Measurements from ENCODE around the gene DYNC1LI1.
A peak's percentile ranks its signal among the peaks of the same experiment; 100 is the strongest.

The DYNC1LI1 gene

DNA sequence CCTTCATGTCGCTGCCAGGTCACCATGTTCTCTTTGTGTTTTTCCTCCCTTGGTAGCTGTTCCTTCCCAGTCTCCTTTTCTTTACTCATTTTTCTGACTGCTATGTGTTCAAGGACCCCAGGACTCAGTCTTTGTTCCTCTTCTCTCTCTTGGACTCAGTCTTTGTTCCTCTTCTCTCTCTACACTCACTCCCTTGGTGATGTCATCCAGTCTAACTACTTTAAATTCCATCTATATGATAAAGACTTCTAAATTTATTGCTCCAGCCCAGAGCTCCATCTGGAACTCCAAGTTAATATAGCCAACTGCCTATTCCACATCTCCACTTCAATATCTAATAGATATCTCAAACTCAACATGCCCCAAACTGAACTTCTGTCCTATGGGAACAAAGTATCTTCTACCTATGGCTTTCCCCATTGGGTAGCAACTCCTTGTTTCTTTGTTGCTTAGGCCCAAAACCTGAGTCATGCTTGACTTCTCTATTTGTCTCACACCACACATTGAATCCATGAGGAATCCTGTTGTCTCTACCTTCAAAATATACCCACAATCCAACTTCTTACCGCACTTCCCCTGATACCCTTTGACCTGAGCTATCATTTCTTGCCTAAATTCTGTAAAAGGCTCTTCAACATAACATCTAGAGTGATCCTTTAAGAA lies 4.9 kb upstream of the DYNC1LI1 start:
- H3K4me3 ChIP-seq (ENCODE audit: low read depth, low read length) = no peak overlapping the region
- TF ChIP-seq, protein P1, sequence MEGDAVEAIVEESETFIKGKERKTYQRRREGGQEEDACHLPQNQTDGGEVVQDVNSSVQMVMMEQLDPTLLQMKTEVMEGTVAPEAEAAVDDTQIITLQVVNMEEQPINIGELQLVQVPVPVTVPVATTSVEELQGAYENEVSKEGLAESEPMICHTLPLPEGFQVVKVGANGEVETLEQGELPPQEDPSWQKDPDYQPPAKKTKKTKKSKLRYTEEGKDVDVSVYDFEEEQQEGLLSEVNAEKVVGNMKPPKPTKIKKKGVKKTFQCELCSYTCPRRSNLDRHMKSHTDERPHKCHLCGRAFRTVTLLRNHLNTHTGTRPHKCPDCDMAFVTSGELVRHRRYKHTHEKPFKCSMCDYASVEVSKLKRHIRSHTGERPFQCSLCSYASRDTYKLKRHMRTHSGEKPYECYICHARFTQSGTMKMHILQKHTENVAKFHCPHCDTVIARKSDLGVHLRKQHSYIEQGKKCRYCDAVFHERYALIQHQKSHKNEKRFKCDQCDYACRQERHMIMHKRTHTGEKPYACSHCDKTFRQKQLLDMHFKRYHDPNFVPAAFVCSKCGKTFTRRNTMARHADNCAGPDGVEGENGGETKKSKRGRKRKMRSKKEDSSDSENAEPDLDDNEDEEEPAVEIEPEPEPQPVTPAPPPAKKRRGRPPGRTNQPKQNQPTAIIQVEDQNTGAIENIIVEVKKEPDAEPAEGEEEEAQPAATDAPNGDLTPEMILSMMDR (IDR thresholded peaks at IDR 0.05; ENCODE audit: insufficient read depth, low read depth, low read length, missing control alignments) = no peak
- no peak for DNase-seq (ENCODE audit: low read depth)

DNA sequence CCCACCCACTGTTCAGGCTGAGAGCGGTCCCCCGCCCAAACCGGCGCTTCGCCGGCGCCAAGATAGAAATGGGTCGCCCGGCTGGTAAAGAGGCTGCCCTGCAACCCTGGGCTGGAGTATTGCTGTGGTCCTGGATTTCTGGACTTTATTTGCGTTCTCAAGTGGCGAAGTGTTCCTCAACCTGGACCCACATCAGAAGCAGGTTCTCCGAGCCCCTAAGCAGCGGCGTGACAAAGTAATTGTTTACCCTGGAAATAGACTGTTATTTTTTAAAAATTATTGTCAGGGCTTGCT lies 481 bp upstream of the DYNC1LI1 start:
- DNase-seq (ENCODE audit: low read depth) = no peak
- peak overlapping the region; percentile 97 for H3K4me3 ChIP-seq (ENCODE audit: low read depth, low read length)
- TF ChIP-seq, protein P1 (IDR thresholded peaks at IDR 0.05; ENCODE audit: insufficient read depth, low read depth, low read length, missing control alignments) = no peak

DNA sequence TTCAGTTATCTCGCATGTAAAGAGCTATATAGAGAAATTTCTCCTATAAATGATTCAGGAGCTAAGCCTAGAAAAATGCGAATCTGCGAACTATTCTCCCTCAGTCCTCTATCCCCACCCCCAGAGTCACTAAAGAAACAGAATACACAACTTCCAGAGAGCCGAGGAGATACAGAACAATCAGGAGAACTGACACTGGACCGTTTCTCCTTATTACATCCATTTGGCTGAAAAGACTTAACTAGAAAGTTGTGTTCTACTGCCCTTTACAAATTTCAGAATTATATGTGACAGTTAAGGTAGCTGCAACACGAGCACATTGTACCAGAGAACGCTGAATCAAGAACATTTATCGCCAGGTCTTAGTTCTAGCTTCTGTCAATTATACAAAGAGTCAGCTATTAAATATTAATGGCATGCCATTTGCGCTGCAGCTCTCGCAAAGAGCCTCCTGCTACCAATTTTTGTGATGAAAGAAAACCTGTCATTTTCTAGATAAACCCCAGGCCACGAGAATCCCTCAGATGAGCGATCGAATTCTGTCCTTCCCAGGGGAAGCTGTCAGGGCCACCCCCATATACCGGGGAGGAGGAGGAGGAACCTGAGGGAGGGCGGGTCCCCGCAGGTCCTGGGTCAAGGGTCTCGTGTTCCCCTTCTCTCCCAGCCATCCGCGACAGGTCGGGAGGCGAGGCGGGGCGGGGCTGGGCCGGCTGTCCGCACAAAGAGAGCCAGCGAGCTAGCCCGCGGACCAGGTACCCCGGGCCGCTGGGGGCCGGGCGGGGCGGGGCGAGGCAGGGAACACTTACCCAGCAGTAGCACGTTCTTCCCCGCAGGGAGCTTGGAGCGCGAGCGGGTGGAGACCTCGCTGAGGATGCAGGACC lies 878 bp downstream of the DYNC1LI1 start:
- H3K4me3 ChIP-seq (ENCODE audit: low read depth, low read length) = peak overlapping the region; percentile 97
- DNase-seq (ENCODE audit: low read depth) = peak; percentile 75
- TF ChIP-seq, protein P1 (IDR thresholded peaks at IDR 0.05; ENCODE audit: insufficient read depth, low read depth, low read length, missing control alignments) = no peak

DNA sequence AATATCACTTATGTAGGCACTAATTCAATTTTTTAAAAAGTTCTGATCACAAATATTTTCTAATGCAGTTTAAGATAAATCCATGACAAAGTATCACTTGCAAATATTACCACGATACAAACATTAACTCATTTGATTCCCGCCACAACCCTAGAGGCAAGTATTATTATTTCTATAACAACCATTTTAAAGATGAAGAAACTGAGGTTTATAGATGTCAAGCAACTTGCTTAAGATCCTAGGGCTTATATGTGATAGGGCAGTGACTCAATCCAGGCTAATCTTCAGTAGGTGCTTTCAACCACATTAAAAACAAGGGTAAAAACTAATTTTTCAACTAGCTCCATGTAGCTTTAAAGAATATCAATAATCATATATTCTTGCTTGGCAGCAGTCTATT lies 1.7 kb downstream of the DYNC1LI1 start:
- H3K4me3 ChIP-seq (ENCODE audit: low read depth, low read length) = peak overlapping the region; percentile 97
- no peak for DNase-seq (ENCODE audit: low read depth)
- TF ChIP-seq, protein P1 (IDR thresholded peaks at IDR 0.05; ENCODE audit: insufficient read depth, low read depth, low read length, missing control alignments) = no peak

DNA sequence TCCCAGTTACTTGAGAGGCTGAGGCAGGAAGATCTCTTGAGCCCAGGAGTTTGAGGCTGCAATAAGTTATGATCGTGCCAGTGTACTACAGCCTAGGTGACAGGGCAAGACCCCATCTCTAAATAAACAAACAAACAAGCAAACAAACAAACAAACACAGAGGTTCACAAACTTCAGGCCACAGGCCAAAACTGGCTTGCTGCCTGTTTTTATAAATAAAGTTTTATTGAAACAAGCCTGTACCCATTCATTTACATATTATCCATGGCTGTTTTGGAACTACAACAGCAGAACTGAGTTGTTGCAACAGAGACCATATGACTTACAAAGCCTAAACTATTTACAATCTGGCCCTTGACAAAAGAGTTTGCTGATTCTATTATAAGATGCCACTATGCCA lies 6.5 kb downstream of the DYNC1LI1 start:
- DNase-seq (ENCODE audit: low read depth) = no peak
- TF ChIP-seq, protein P1 (IDR thresholded peaks at IDR 0.05; ENCODE audit: insufficient read depth, low read depth, low read length, missing control alignments) = no peak
- no peak overlapping the region for H3K4me3 ChIP-seq (ENCODE audit: low read depth, low read length)

DNA sequence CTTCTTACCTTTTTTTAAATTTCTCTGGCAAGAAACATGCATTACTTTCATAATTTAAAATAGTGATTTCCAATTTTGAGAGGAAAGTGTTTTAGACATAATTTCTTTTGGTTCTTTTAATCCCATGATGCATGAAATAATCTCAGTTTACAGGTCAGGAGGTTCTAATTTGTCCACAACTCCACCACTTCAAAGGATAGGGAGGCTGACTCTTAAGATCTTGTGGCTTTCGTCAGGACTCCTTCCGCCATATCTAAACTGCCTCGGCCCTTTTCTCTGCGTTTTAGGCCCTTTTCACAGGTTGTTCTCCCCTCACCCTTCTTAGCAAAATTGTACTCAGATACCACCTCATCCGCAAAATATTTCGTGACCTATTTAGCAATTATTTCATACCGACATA lies 8.0 kb downstream of the DYNC1LI1 start:
- no peak for DNase-seq (ENCODE audit: low read depth)
- TF ChIP-seq, protein P1 (IDR thresholded peaks at IDR 0.05; ENCODE audit: insufficient read depth, low read depth, low read length, missing control alignments) = no peak
- no peak overlapping the region for H3K4me3 ChIP-seq (ENCODE audit: low read depth, low read length)

Measured in GM12865 (cell line).